GM18907 (cell line): Measurements from ENCODE around the gene SYNDIG1.
"Not testable (repeated sequence)": the region's sequence is repeated elsewhere in the genome, so short reads cannot be mapped to it uniquely, and the experiment has no call there.

Experiments
- ATAC-seq: cut with Tn5 transposase; IDR thresholded peaks from one replicate; pipeline ENCODE4 v1.9.1; 2021; ENCODE audit warnings: mild to moderate bottlenecking, moderate library complexity; ENCODE audit not compliant: unreplicated experiment

Gene SYNDIG1

GRCh38 chr20:24605937-24606455 lies 136.6 kb downstream of the SYNDIG1 start:
- no peak for ATAC-seq

- no peak for ATAC-seq
Measured at GRCh38 chr20:24607402-24607801, 138.0 kb downstream of the SYNDIG1 start.

- ATAC-seq, result peak; percentile 72
Measured at GRCh38 chr20:24608926-24609667, 139.7 kb downstream of the SYNDIG1 start.

GRCh38 chr20:24609757-24610156 lies 140.3 kb downstream of the SYNDIG1 start:
- ATAC-seq, result no peak

- no peak for ATAC-seq
Measured at GRCh38 chr20:24610341-24611115, 141.1 kb downstream of the SYNDIG1 start.

- no peak for ATAC-seq
Measured at GRCh38 chr20:24611360-24612140, 142.1 kb downstream of the SYNDIG1 start.

- ATAC-seq, result no peak
Measured at GRCh38 chr20:24612799-24613775, 143.7 kb downstream of the SYNDIG1 start.

- ATAC-seq, result no peak
Measured at GRCh38 chr20:24614341-24614740, 144.9 kb downstream of the SYNDIG1 start.

GRCh38 chr20:24615353-24615752 lies 145.9 kb downstream of the SYNDIG1 start:
- no peak for ATAC-seq

- ATAC-seq, result no peak
Measured at GRCh38 chr20:24616258-24617079, 147.0 kb downstream of the SYNDIG1 start.

- no peak for ATAC-seq
Measured at GRCh38 chr20:24617080-24617432, 147.6 kb downstream of the SYNDIG1 start.

GRCh38 chr20:24617757-24618450 lies 148.5 kb downstream of the SYNDIG1 start:
- ATAC-seq, result no peak

- ATAC-seq, result no peak
Measured at GRCh38 chr20:24618739-24619138, 149.3 kb downstream of the SYNDIG1 start.

GRCh38 chr20:24619212-24619611 lies 149.8 kb downstream of the SYNDIG1 start:
- peak; percentile 71 for ATAC-seq

- no peak for ATAC-seq
Measured at GRCh38 chr20:24620937-24621519, 151.6 kb downstream of the SYNDIG1 start.

GRCh38 chr20:24622856-24623255 lies 153.4 kb downstream of the SYNDIG1 start:
- no peak for ATAC-seq

- ATAC-seq, result not testable (repeated sequence)
Measured at GRCh38 chr20:24626141-24626540, 156.7 kb downstream of the SYNDIG1 start.

- ATAC-seq, result no peak
Measured at GRCh38 chr20:24627291-24627690, 157.9 kb downstream of the SYNDIG1 start.
